Measurements from ENCODE around the gene ACAN.

ACAN gene

GRCh38 chr15:88844749-88845386, 41.6 kb downstream of the ACAN start:
- no peak for DNase-seq

- no peak for DNase-seq
Observed at GRCh38 chr15:88845616-88846015, 42.4 kb downstream of the ACAN start.

GRCh38 chr15:88847144-88847543, 43.9 kb downstream of the ACAN start:
- no peak for DNase-seq

- no peak for DNase-seq
Observed at GRCh38 chr15:88848203-88848602, 45.0 kb downstream of the ACAN start.

GRCh38 chr15:88849376-88850072, 46.3 kb downstream of the ACAN start:
- DNase-seq: no peak

- no peak for DNase-seq
Observed at GRCh38 chr15:88852476-88852875, 49.2 kb downstream of the ACAN start.

GRCh38 chr15:88858934-88859333, 55.7 kb downstream of the ACAN start:
- no peak for DNase-seq

GRCh38 chr15:88859550-88859949, 56.3 kb downstream of the ACAN start:
- no peak for DNase-seq

GRCh38 chr15:88860212-88860611, 57.0 kb downstream of the ACAN start:
- DNase-seq: no peak

- no peak for DNase-seq
Observed at GRCh38 chr15:88863412-88863811, 60.2 kb downstream of the ACAN start.

- DNase-seq: no peak
Observed at GRCh38 chr15:88864861-88865497, 61.7 kb downstream of the ACAN start.

GRCh38 chr15:88865498-88866099, 62.4 kb downstream of the ACAN start:
- DNase-seq: no peak

GRCh38 chr15:88866295-88866881, 63.2 kb downstream of the ACAN start:
- no peak for DNase-seq

GRCh38 chr15:88871313-88871712, 68.1 kb downstream of the ACAN start:
- no peak for DNase-seq

- DNase-seq: no peak
Observed at GRCh38 chr15:88872106-88872505, 68.9 kb downstream of the ACAN start.

- no peak for DNase-seq
Observed at GRCh38 chr15:88872706-88873105, 69.5 kb downstream of the ACAN start.

- DNase-seq: no peak
Observed at GRCh38 chr15:88873786-88874185, 70.5 kb downstream of the ACAN start.

GRCh38 chr15:88874275-88874674, 71.0 kb downstream of the ACAN start:
- DNase-seq: no peak

- DNase-seq: no peak
Observed at GRCh38 chr15:88874684-88875083, 71.4 kb downstream of the ACAN start.

- DNase-seq: no peak
Observed at GRCh38 chr15:88876573-88876972, 73.3 kb downstream of the ACAN start.

GRCh38 chr15:88877415-88877814, 74.2 kb downstream of the ACAN start:
- DNase-seq: no peak

- DNase-seq: no peak
Observed at GRCh38 chr15:88877906-88878305, 74.7 kb downstream of the ACAN start.

GRCh38 chr15:88878720-88879184, 75.5 kb downstream of the ACAN start:
- peak; percentile 59 for DNase-seq
